ENCODE measurements around the gene APBB1IP.

Gene APBB1IP

GRCh38 chr10:26446258-26446657, 8.1 kb downstream of the APBB1IP start:
- TF ChIP-seq BHLHE40 (IDR thresholded peaks at IDR 0.05; ENCODE audit: borderline replicate concordance) (no peak), SP1 (IDR thresholded peaks at IDR 0.05) (no peak), TARDBP (IDR thresholded peaks at IDR 0.05) (no peak), L3MBTL2 (conservative IDR thresholded peaks at IDR 0.05) (no peak), ELF4 (IDR thresholded peaks at IDR 0.05) (no peak), FOXA1 (IDR thresholded peaks at IDR 0.05) (no peak), ARNT (IDR thresholded peaks at IDR 0.05) (no peak), FOXK2 (IDR thresholded peaks at IDR 0.05) (no peak)
- CTCF ChIA-PET, result no interaction called here
- DNase-seq (ENCODE audit: extremely low spot score), result no peak
- POLR2A ChIA-PET, result no interaction called here

- no peak for DNase-seq (ENCODE audit: extremely low spot score)
- POLR2A ChIA-PET, result no interaction called here
- CTCF ChIA-PET, result interaction anchor here (0.6 kb wide), 1 partner anchor 129 kb away, joined by 10 read pairs; no protein-coding TSS in a partner anchor
- TF ChIP-seq ZNF384 (IDR thresholded peaks at IDR 0.05), result no peak
- TF ChIP-seq TARDBP (IDR thresholded peaks at IDR 0.05), result no peak
- TF ChIP-seq SUZ12 (IDR thresholded peaks at IDR 0.05), result no peak
- no peak for TF ChIP-seq FOXM1 (IDR thresholded peaks at IDR 0.05; ENCODE audit: borderline replicate concordance)
- no peak for TF ChIP-seq L3MBTL2 (conservative IDR thresholded peaks at IDR 0.05)
- TF ChIP-seq HDGF (IDR thresholded peaks at IDR 0.05; ENCODE audit: borderline replicate concordance), result no peak
- TF ChIP-seq NFRKB (IDR thresholded peaks at IDR 0.05), result no peak
These were observed 10.2 kb downstream of the APBB1IP start for GRCh38 chr10:26448292-26448691.

GRCh38 chr10:26448706-26449435, 10.7 kb downstream of the APBB1IP start:
- ChIA-PET POLR2A (no interaction called here), CTCF (no interaction called here)
- no peak for DNase-seq (ENCODE audit: extremely low spot score)
- no peak for TF ChIP-seq SP1 (IDR thresholded peaks at IDR 0.05)
- TF ChIP-seq ZNF384 (IDR thresholded peaks at IDR 0.05), result no peak
- TF ChIP-seq FOXM1 (IDR thresholded peaks at IDR 0.05; ENCODE audit: borderline replicate concordance), result no peak
- TF ChIP-seq L3MBTL2 (conservative IDR thresholded peaks at IDR 0.05), result no peak
- no peak for TF ChIP-seq PKNOX1 (IDR thresholded peaks at IDR 0.05)
- TF ChIP-seq CTBP1 (IDR thresholded peaks at IDR 0.05; ENCODE audit: borderline replicate concordance), result no peak
- TF ChIP-seq NFRKB (IDR thresholded peaks at IDR 0.05), result no peak
- TF ChIP-seq BHLHE40 (IDR thresholded peaks at IDR 0.05; ENCODE audit: borderline replicate concordance), result no peak
- TF ChIP-seq FOXA1 (IDR thresholded peaks at IDR 0.05), result no peak
- TF ChIP-seq ELF4 (IDR thresholded peaks at IDR 0.05), result no peak
- no peak for TF ChIP-seq SUZ12 (IDR thresholded peaks at IDR 0.05)

- POLR2A ChIA-PET, result no interaction called here
- CTCF ChIA-PET, result no interaction called here
- DNase-seq (ENCODE audit: extremely low spot score), result no peak
- no peak for TF ChIP-seq L3MBTL2 (conservative IDR thresholded peaks at IDR 0.05)
- TF ChIP-seq FOXM1 (IDR thresholded peaks at IDR 0.05; ENCODE audit: borderline replicate concordance), result no peak
- no peak for TF ChIP-seq FOXK2 (IDR thresholded peaks at IDR 0.05)
- no peak for TF ChIP-seq ELF4 (IDR thresholded peaks at IDR 0.05)
- no peak for TF ChIP-seq PKNOX1 (IDR thresholded peaks at IDR 0.05)
- TF ChIP-seq LEF1 (IDR thresholded peaks at IDR 0.05; ENCODE audit: borderline replicate concordance), result no peak
- TF ChIP-seq TARDBP (IDR thresholded peaks at IDR 0.05), result no peak
- TF ChIP-seq ARNT (IDR thresholded peaks at IDR 0.05), result no peak
- no peak for TF ChIP-seq ZNF384 (IDR thresholded peaks at IDR 0.05)
- TF ChIP-seq FOXA1 (IDR thresholded peaks at IDR 0.05), result no peak
- no peak for TF ChIP-seq BHLHE40 (IDR thresholded peaks at IDR 0.05; ENCODE audit: borderline replicate concordance)
These were observed 11.6 kb downstream of the APBB1IP start for GRCh38 chr10:26449726-26450125.

- POLR2A ChIA-PET, result no interaction called here
- TF ChIP-seq FOXM1 (IDR thresholded peaks at IDR 0.05; ENCODE audit: borderline replicate concordance) (no peak), TARDBP (IDR thresholded peaks at IDR 0.05) (no peak), NFRKB (IDR thresholded peaks at IDR 0.05) (no peak)
- no peak for DNase-seq (ENCODE audit: extremely low spot score)
- CTCF ChIA-PET, result no interaction called here
These were observed 13.8 kb downstream of the APBB1IP start for GRCh38 chr10:26451903-26452302.

- ChIA-PET CTCF (no interaction called here), POLR2A (no interaction called here)
- DNase-seq (ENCODE audit: extremely low spot score), result no peak
- TF ChIP-seq ARNT (IDR thresholded peaks at IDR 0.05) (no peak), FOXA1 (IDR thresholded peaks at IDR 0.05) (no peak), HDGF (IDR thresholded peaks at IDR 0.05; ENCODE audit: borderline replicate concordance) (no peak), BHLHE40 (IDR thresholded peaks at IDR 0.05; ENCODE audit: borderline replicate concordance) (no peak), NFRKB (IDR thresholded peaks at IDR 0.05) (no peak), CTBP1 (IDR thresholded peaks at IDR 0.05; ENCODE audit: borderline replicate concordance) (no peak), PKNOX1 (IDR thresholded peaks at IDR 0.05) (no peak), LEF1 (IDR thresholded peaks at IDR 0.05; ENCODE audit: borderline replicate concordance) (no peak), ELF4 (IDR thresholded peaks at IDR 0.05) (no peak), L3MBTL2 (conservative IDR thresholded peaks at IDR 0.05) (no peak), FOXK2 (IDR thresholded peaks at IDR 0.05) (no peak), SP1 (IDR thresholded peaks at IDR 0.05) (no peak), SUZ12 (IDR thresholded peaks at IDR 0.05) (no peak), FOXM1 (IDR thresholded peaks at IDR 0.05; ENCODE audit: borderline replicate concordance) (no peak), ZNF384 (IDR thresholded peaks at IDR 0.05) (no peak), TARDBP (IDR thresholded peaks at IDR 0.05) (no peak)
These were observed 15.7 kb downstream of the APBB1IP start for GRCh38 chr10:26453850-26454249.
